ENCODE measurements around the gene PSMG3.

PSMG3 gene

DNA sequence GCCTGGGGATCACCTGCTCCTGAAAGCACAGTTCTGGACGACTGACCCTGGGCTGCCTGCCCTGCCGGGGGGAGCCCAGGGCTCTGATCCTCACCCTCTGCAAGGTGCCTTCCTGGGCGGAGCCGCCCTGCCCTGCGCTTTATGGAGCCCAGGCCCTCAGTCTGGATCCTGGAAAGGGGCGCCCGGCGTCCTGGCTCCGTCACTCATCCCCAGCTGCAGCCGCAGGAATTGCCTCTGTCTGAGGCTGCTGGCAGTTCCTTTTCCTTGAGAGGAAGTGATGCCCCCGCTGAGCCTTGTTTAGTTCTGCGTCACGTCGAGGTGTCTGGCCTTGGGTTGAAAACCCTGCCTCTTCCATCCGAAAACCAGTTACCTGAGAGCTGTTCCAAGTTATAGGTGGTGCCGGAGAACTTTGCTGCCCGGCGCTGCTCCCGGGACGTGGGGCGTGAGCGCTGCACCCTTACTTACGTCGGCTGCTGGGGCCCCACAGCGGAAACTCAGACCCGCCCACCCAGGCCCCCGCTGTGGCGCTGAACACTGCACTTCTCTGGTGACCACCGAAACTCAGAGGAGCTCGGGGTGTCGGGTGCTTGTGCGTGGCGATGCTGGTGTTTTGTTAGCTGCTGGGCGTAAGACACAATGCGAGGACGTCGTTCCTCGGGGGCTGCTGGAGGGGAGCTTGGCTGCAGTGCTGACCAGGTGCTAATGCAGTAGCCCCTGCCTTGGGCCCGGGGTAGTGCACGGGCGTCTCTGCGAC, 34.0 kb downstream of the PSMG3 start:
- in situ Hi-C loops (cut with HindIII; ENCODE audit: low pct_unique_long_range_greater_than_20kb, low sequenced_read_pairs): no loop called here
- no peak for DNase-seq (ENCODE audit: low read depth in 1 of 2, low spot score in 1 of 2)
- no peak for TF ChIP-seq JUND (IDR thresholded peaks at IDR 0.05; ENCODE audit: low read depth)

DNA sequence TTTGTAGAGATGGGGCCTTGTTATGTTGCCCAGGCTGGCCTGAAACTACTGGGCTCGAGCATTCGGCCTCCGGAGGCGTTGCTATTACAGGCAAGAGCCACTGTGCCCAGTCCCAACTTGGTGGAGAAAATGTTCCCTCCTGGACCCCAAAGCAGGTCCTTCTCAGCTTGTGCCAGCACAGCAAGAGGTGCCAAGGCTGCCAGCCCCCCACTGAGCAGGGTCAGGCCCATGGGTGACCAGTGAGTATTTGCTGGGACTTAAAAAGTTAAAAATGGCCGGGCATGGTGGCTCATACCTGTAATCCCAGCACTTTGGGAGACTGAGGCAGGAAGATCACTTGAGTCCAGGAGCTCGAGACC, 34.8 kb downstream of the PSMG3 start:
- DNase-seq (ENCODE audit: low read depth in 1 of 2, low spot score in 1 of 2): no peak
- in situ Hi-C loops (cut with HindIII; ENCODE audit: low pct_unique_long_range_greater_than_20kb, low sequenced_read_pairs): no loop called here

GRCh38 chr7:1534330-1535099, 35.3 kb downstream of the PSMG3 start:
- in situ Hi-C loops (cut with HindIII; ENCODE audit: low pct_unique_long_range_greater_than_20kb, low sequenced_read_pairs): no loop called here
- DNase-seq (ENCODE audit: low read depth in 1 of 2, low spot score in 1 of 2): no peak
- TF ChIP-seq JUND (IDR thresholded peaks at IDR 0.05; ENCODE audit: low read depth): no peak

More for the DNA sequence above, 34.8 kb downstream of the PSMG3 start:
- no peak for TF ChIP-seq JUND (IDR thresholded peaks at IDR 0.05; ENCODE audit: low read depth)

DNA sequence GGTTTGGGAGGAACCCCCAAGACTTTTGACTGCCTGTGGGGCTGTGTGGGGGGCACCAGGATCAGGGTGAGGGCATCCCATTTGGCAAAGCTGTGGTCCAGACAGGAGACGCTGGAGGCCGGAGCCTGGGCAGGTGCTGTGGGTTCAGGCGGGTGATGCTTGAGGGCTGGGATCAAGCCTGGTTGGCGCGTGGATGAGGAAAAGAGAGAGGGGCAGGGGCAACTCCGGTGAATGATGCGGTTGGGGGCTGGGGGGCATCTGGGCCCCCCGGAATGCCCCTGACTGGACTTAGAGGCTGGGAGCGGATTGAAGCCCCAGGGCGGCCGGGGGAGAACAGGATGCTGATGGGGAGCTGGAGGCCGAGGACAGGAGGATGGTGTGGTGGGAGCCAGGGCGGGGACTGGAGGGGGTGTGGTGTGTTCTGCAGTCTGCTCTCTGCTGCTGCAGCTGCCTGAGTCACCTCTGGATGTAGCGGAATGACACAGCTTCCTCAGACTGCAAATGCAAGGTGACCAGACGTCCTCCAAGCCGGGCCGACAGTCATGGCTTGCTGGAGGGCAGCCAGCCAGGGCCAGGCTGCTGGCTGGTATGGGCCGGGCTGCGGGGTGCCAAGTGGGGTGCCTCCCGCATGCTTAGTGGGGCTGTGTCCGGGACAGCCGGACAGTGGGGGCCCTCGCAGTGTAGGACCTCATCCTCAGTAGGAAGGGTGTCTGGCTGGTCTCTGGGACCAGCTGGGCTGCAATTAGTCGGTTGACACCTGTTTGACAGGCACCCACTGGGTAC, 36.1 kb downstream of the PSMG3 start:
- DNase-seq (ENCODE audit: low read depth in 1 of 2, low spot score in 1 of 2): no peak
- TF ChIP-seq JUND (IDR thresholded peaks at IDR 0.05; ENCODE audit: low read depth): no peak
- in situ Hi-C loops (cut with HindIII; ENCODE audit: low pct_unique_long_range_greater_than_20kb, low sequenced_read_pairs): no loop called here

- no peak for DNase-seq (ENCODE audit: low read depth in 1 of 2, low spot score in 1 of 2)
- no peak for TF ChIP-seq JUND (IDR thresholded peaks at IDR 0.05; ENCODE audit: low read depth)
Observed at GRCh38 chr7:1533255-1533546, 36.6 kb downstream of the PSMG3 start.

DNA sequence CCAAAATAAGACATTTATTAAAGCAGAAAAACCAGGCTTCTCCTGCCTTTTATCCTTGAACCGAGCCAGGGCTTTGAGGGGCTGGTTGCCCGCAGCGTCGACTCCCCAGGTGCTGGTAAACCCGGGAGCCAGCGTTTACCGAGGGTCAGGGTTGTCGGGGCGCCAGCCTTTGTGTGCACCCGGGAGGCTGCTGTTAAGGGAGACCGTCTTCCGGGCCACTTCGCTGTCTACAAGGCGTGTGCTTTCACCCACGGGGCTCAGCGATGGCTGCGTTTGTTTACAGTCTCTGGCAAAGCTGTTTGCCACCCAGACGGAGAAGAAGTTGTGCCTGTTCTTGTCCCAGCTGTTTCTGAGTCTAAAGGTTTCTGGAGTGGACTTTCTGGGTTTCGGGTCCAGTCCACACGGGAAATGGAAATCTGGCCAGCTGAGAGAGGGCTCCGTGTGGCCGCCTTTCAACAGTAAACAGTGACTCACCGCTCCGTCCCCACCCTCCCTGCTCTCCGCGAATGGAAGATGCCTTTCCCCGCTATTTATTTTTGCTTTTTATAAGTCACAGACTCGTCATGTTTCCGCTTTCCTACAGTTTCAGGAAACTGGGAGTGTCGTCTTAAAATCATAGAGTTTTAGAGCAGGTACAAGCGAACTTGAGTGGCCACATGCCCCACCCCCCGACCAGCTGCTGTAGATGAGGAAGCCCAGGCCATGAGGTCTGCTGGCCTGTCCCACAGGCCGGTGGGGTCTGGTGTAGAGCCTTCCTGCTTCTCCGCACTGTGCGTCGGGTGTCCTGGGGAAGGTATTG, 37.2 kb downstream of the PSMG3 start:
- in situ Hi-C loops (cut with HindIII; ENCODE audit: low pct_unique_long_range_greater_than_20kb, low sequenced_read_pairs): no loop called here
- no peak; the same call in 1 of the 2 replicates for TF ChIP-seq JUND (IDR thresholded peaks at IDR 0.05; ENCODE audit: low read depth)
- DNase-seq (ENCODE audit: low read depth in 1 of 2, low spot score in 1 of 2): peak; percentile 84 to 94

More at GRCh38 chr7:1533255-1533546, 36.6 kb downstream of the PSMG3 start:
- in situ Hi-C loops (cut with HindIII; ENCODE audit: low pct_unique_long_range_greater_than_20kb, low sequenced_read_pairs): no loop called here

DNA sequence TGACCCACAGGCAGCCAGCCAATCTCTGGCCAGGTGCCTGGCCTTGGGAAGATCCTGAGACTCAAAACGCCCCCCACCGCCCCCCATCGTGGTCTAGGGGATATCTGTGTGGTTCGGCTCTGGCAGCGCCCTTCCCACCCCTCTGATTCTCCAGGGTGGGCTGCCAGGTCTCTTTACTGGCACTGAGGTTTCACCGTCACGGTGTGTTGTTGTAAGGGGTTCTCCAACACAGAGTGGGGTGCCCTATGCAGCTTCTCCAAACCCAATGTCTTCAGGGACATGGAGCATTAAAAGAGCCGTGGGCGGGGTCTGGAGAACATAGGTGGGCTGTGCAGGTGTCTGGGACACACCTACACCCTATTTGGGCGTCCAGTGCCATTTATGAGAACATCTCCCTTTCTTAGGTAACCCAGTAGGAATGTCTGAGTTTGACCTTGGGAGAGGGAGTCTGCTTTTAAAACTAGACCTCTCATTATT, 37.8 kb downstream of the PSMG3 start:
- in situ Hi-C loops (cut with HindIII; ENCODE audit: low pct_unique_long_range_greater_than_20kb, low sequenced_read_pairs): no loop called here
- DNase-seq (ENCODE audit: low read depth in 1 of 2, low spot score in 1 of 2): peak in 1 of 2 experiments; percentile 72
- no peak for TF ChIP-seq JUND (IDR thresholded peaks at IDR 0.05; ENCODE audit: low read depth)

- in situ Hi-C loops (cut with HindIII; ENCODE audit: low pct_unique_long_range_greater_than_20kb, low sequenced_read_pairs): no loop called here
- TF ChIP-seq JUND (IDR thresholded peaks at IDR 0.05; ENCODE audit: low read depth): no peak
- peak in 1 of 2 experiments; percentile 57 for DNase-seq (ENCODE audit: low read depth in 1 of 2, low spot score in 1 of 2)
Observed at GRCh38 chr7:1531263-1531978, 38.4 kb downstream of the PSMG3 start.

DNA sequence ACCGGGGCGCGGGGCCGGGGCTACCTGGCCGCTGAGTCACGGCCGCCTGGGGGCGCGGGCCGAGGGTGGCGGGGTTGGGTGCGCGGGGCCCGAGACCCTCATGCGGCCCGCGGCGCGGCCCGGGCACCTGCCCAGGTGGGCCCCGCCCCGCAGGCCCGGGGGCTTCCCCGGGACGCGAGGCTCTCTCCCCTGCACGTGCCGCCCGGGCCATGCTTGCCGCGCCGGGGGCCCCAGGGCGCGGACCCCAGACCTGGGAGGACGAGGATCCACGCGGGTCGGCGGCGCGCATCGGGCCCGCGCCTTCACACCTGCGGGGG, 38.9 kb downstream of the PSMG3 start:
- in situ Hi-C loops (cut with HindIII; ENCODE audit: low pct_unique_long_range_greater_than_20kb, low sequenced_read_pairs): no loop called here
- no peak for DNase-seq (ENCODE audit: low read depth in 1 of 2, low spot score in 1 of 2)
- no peak for TF ChIP-seq JUND (IDR thresholded peaks at IDR 0.05; ENCODE audit: low read depth)

DNA sequence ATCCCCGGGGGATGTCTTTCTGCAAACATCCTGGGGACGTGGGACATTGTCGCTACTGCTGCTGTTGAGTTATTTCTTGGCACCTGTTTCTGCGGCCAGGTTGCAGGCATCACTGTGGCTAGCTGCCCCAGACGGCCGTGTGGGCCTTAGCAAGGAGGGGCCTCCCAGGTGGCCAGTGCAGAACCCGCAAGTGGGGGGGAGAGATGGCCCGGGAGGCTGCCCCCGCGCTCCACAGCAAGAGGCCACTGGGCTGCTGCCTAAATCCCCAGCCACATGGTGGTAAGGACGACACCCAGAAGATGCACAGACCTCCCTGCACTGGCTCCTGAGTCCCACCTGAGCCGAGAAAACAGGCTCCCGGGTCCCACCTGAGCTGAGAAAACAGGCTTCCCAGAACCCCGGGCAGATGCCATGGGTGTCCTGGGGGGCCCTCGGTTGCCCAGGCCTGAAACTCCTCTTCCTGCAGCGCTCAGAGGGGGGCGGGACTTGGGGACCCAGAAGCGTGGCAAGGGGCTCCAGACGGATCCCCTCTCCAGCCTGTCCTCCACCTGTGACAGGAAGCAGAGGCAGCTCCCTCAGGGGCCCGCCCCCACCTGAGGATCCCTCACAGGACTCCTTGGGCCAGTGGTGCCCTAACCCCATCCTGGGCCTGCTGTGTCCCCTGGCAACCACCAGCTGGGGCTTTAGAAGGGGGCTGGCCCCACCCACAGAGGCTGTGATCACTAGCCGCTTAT, 40.3 kb downstream of the PSMG3 start:
- DNase-seq (ENCODE audit: low read depth in 1 of 2, low spot score in 1 of 2): no peak
- TF ChIP-seq JUND (IDR thresholded peaks at IDR 0.05; ENCODE audit: low read depth): no peak
- in situ Hi-C loops (cut with HindIII; ENCODE audit: low pct_unique_long_range_greater_than_20kb, low sequenced_read_pairs): no loop called here

DNA sequence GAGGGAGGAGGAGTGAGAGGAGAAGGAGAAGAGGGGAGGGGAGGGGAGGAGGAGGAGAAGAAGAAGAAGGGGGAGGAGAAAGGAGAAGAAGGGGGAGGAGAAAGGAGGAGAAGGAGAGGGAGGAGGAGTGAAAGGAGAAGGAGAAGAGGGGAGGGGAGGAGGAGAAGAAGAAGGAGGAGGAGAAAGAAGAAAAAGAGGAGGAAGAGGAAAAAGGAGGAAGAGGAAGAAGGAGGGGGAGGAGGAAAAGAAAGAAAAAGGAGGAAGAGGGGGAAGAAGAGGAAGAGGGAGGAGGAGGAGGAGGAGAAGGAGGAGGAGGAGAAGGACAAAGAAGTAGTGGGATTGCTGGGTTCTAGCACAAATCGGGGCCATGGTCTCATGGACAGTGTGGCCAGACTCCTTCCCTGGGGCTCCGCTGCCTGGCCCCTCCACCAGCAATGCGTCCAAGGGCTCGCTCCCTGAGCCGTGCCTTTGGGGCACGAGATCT, 43.5 kb downstream of the PSMG3 start:
- in situ Hi-C loops (cut with HindIII; ENCODE audit: low pct_unique_long_range_greater_than_20kb, low sequenced_read_pairs): no loop called here
- TF ChIP-seq JUND (IDR thresholded peaks at IDR 0.05; ENCODE audit: low read depth): no peak
- peak in 1 of 2 experiments; percentile 81 for DNase-seq (ENCODE audit: low read depth in 1 of 2, low spot score in 1 of 2)
